ENCODE results near the gene RPS5. TPM values are rescaled to one million over a fixed set of nuclear protein-coding genes. Genes with fewer than 3 reads are reported as not detected.
"Not testable (repeated sequence)": the region's sequence is repeated elsewhere in the genome, so short reads cannot be mapped to it uniquely, and the experiment has no call there.

RPS5 gene
- total RNA-seq, 4 donors from 2014 or later = 1,292 to 2,917 (median 1,952) TPM

GRCh38 chr19:58428617-58429016, 41.5 kb downstream of the RPS5 start:
- H3K4me3 ChIP-seq = no peak overlapping the region
- H3K36me3 ChIP-seq = peaks cover 0 to 32% (median under 1%) of the 10 kb centered on the region in 3 donors
- no peak overlapping the region for H3K27ac ChIP-seq
- peaks cover 10 to 89% (median 55%) of the 10 kb centered on the region in 3 donors for H3K9me3 ChIP-seq
- intact Hi-C loops (cut with DNase I) = no loop called here
- H3K4me1 ChIP-seq = peaks cover 0 to 3% (median 0%) of the 10 kb centered on the region in 3 donors
- WGBS, 2 donors = 25 to 36% methylated on average over 1 of the region's 1 CpG
- DNase-seq = no peak
- no peak for TF ChIP-seq CTCF (IDR thresholded peaks at IDR 0.05)
- TF ChIP-seq POLR2A (IDR thresholded peaks at IDR 0.05) = no peak
- H3K27me3 ChIP-seq = no peaks in the 10 kb centered on the region

DNA sequence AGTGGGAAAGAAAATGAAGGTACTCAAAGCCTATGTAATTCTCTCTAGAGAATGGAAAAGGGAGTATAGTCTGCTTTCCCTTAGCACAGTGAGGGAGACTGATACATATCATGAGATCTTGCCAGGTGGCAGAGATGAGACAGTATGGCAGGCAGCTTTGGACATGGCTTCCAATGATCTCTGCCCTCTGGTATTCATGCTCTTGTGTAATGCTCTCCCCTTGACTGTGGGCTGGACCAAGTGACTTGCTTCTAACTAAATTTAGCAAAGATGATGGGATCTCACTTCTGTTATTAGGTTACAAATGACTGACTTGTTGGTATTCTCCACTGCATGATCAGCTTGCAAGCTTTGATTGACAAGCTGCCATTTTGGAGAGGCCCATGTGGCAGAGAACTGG, 42.7 kb downstream of the RPS5 start:
- H3K27ac ChIP-seq = no peak overlapping the region
- intact Hi-C loops (cut with DNase I) = no loop called here
- H3K4me3 ChIP-seq = no peak overlapping the region
- TF ChIP-seq CTCF (IDR thresholded peaks at IDR 0.05) (no peak), POLR2A (IDR thresholded peaks at IDR 0.05) (no peak)
- H3K36me3 ChIP-seq = peaks cover 10 to 43% (median 12%) of the 10 kb centered on the region in 3 donors
- DNase-seq = no peak
- H3K27me3 ChIP-seq = no peaks in the 10 kb centered on the region
- peaks cover 0 to 3% (median 0%) of the 10 kb centered on the region in 3 donors for H3K4me1 ChIP-seq
- peaks cover 19 to 96% (median 67%) of the 10 kb centered on the region in 3 donors for H3K9me3 ChIP-seq

GRCh38 chr19:58434217-58434616, 47.1 kb downstream of the RPS5 start:
- H3K4me1 ChIP-seq = peaks cover under 1 to 5% (median 2%) of the 10 kb centered on the region in 3 donors
- WGBS, 2 donors = 94 to 97% methylated on average over 2 of the region's 2 CpGs
- peaks cover 19 to 80% (median 38%) of the 10 kb centered on the region in 3 donors for H3K36me3 ChIP-seq
- TF ChIP-seq POLR2A (IDR thresholded peaks at IDR 0.05) (no peak), CTCF (IDR thresholded peaks at IDR 0.05) (no peak)
- no peaks in the 10 kb centered on the region for H3K27me3 ChIP-seq
- no peak for DNase-seq
- H3K27ac ChIP-seq = no peak overlapping the region
- intact Hi-C loops (cut with DNase I) = no loop called here
- H3K4me3 ChIP-seq = no peak overlapping the region
- peaks cover 25 to 100% (median 97%) of the 10 kb centered on the region in 3 donors for H3K9me3 ChIP-seq

GRCh38 chr19:58439576-58440554, 52.8 kb downstream of the RPS5 start, which contains the start of gene ZNF132:
Gene ZNF132, minus strand, starts transcription at chr19:58440153. Its CDS starts 332 bp downstream, at chr19:58439821.
- H3K9me3 ChIP-seq = peaks cover 5 to 50% (median 41%) of the 10 kb centered on the region in 3 donors
- H3K27me3 ChIP-seq = no peaks in the 10 kb centered on the region
- TF ChIP-seq POLR2A (IDR thresholded peaks at IDR 0.05) (no peak), CTCF (IDR thresholded peaks at IDR 0.05) (no peak)
- WGBS, 2 donors = 0 to 21% methylated on average over 23 to 28 of the region's 59 CpGs
- peak within 1 kb of the TSS; percentile 50 to 86 (median 66) for H3K4me3 ChIP-seq
- peaks cover 6 to 21% (median 13%) of the 10 kb centered on the region in 3 donors for H3K4me1 ChIP-seq
- peaks cover 8 to 36% (median 26%) of the 10 kb centered on the region in 3 donors for H3K36me3 ChIP-seq
- peak within 1 kb of the TSS; percentile 70 to 89 (median 79) for H3K27ac ChIP-seq
- intact Hi-C loops (cut with DNase I) = no loop called here
- DNase-seq = peak; percentile 92

DNA sequence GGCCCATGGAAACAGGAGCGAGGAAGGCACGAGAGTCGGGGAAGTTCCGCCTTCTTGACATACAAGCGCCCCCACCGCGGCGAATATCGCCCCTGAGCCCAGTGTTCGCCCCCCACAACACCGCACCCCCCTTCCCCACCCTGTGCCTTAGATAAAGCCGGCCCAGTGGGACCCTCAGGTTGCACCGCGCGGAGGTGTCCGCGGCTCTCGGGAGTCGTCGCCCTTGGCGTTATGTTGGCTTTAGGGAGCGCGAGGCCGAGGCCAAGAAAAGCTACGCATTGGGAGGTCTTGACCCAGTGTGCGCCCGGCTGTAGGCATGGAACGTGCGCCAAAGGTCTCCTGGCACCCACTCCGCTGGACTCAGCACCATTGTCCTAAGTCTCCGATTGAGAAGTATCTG, 53.5 kb downstream of the RPS5 start:
- Histone ChIP-seq H3K4me1 (peaks cover 6 to 21% (median 13%) of the 10 kb centered on the region in 3 donors), H3K27ac (peak overlapping the region; percentile 70 to 89 (median 79)), H3K36me3 (peaks cover under 1 to 29% (median 19%) of the 10 kb centered on the region in 3 donors), H3K27me3 (no peaks in the 10 kb centered on the region), H3K4me3 (peak overlapping the region; percentile 50 to 86 (median 66)), H3K9me3 (peaks cover 0 to 43% (median 34%) of the 10 kb centered on the region in 3 donors)
- DNase-seq = no peak
- intact Hi-C loops (cut with DNase I) = no loop called here
- TF ChIP-seq POLR2A (IDR thresholded peaks at IDR 0.05) = no peak
- no peak for TF ChIP-seq CTCF (IDR thresholded peaks at IDR 0.05)
- WGBS, 2 donors = 76% methylated on average over 3 of the region's 31 CpGs; no CpG with 5 or more reads in 1 of the 2 donors

DNA sequence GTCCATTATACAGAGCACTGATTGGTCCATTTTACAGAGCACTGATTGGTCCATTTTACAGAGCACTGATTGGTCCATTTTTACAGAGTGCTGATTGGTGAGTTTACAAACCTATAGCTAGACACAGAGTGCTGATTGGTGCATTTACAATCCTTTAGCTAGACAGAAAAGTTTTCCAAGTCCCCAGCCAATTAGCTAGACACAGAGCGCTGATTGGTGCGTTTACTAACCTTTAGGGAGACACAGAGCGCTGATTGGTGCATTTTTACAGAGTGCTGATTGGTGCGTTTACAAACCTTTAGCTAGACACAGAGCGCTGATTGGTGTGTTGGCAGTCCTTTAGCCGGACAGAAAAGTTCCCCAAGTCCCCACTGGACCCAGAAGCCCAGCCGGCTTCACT, 55.9 kb downstream of the RPS5 start:
- intact Hi-C loops (cut with DNase I); H3K27ac ChIP-seq; H3K36me3 ChIP-seq; H3K4me3 ChIP-seq; DNase-seq: not testable (repeated sequence)
- 85 to 88% methylated on average over 5 to 7 of the region's 7 CpGs for WGBS, 2 donors
- Histone ChIP-seq H3K27me3 (peaks cover 0 to 23% (median 0%) of the 10 kb centered on the region in 4 donors), H3K4me1 (peaks cover 6 to 21% (median 13%) of the 10 kb centered on the region in 3 donors), H3K9me3 (peaks cover 0 to 19% (median 12%) of the 10 kb centered on the region in 3 donors)
